Stimulated activated CD8-positive, alpha-beta memory T cell treated with anti-CD3 and anti-CD28 coated beads, Interleukin-4, amount 100 ng/mL, for 48 hours (primary cell): ENCODE data around the gene POLR2F.

Source experiments
- DNase-seq: peaks from one replicate; pipeline ENCODE4 v3.0.0-alpha.2; 2020

The POLR2F gene

DNA sequence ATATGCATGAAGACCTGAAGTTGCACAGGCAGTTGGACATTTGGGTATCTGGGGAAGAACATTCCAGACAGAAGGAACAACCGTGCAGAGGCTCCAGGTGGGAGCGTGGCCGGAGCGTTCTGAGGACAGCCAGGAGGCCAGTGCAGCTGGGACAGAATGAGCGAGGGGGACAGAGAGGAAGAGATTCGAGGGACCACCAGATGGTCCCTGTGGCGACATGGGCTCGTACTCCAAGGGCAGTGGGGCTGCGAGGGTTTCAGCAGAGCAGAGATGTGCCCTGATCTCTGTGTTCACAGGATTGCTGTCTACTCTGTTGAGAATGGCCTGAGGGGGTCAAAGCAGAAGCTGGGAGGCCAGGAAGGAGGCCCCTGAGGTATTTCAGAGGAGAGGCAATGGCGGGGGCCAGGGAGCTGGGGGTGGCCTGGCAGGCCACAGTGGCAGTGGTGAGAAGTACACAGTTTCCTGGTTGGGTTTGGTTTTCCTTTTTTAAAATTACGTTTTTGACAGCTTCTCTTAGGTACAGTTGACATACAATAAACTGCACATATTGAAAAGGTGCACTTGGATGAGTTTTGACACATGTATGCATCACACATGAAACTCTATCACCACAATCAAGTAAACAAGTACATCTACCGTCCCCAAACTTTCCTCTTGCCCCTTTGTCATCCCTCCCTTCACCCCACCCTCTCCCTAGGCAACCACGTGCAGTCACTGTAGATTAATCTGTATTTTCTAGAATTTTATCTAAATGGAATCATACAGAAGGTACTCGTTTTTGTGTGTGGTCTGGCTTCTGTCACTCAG, 55.7 kb downstream of the POLR2F start:
- no peak for DNase-seq

DNA sequence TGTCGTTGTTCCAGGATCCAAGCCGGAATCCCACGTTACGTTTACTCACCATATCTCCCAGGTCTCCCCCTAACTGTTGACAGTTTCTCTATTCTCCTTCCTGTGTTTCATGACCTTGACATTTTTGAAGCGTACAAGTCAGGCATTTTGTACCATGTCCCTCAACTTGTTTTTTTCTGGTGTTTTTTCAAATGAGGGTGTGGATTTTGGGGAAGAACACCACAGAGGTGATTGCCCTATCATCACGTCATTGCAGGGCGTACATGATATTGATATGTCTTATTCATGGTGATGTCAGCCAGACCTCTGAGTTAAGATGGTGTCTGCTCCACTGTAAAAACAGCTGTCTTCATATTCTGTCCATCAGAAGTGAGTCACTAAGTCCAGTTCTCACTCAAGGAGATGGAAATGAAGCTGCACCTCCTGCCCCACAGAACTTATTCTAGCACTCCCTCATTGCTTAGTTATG, 59.1 kb downstream of the POLR2F start:
- no peak for DNase-seq

DNA sequence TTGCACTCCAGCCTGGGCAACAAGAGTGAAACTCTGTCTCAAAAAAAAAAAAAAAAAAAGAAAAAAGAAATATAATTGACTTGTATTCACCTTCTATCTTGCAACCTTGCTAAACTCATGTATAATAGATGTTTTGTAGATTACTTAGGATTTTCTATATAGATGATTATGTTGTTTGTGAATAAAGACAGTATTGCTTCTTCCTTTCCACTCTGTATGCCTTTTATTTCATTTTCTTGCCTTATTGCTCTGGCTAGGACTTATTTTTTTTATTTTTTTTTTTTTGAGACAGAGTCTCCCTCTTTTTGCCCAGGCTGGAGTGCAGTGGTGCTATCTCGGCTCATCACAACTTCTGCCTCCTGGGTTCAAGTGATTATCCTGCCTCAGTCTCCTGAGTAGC, 60.6 kb downstream of the POLR2F start:
- no peak for DNase-seq

DNA sequence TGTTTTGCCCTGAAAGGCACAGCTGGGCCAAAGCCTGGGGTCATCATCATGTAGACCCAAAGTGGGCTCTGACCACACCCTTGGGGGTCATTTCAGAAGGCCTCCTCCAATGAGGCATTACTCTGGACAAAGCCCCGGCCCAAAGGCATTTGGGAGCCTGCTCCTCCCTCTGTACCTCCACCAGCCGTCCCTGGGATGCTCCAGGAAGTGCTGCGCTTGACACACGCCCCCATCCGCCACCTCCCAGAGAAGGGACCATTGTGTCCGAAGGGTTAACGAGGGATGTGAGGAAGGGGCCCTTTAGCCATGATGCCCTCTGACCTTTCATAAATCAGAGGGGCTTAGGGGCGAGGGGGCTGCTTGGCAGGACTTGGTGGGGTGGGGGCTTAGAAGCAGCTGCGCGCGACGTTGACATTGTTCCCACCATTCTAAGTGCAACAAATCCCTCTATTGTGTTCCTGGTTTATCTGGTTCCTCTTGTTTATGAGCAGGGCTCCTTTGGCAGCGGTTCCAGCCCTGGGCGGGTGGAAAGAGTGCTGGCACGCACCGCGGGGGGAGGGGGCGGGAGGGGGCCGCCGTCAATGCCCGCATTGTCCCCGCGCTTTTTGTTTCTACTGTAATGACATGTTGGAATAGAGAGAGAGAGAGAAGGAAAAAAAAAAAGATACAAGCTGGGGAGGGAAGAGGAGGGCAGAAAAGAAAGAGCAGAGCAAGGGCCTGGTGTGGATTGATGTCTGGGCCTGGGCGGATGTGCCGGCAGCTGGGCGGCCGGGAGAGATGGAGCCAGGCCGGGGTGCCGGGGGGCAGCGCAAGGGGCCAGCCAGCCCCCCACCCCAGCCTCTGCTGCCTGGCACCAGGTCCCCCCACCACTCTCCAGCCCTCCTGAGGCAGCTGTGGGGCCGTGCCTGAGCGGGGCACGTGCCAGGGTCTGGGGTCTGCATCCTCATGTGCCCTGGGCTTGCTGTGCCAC, 63.0 kb downstream of the POLR2F start:
- DNase-seq = no peak

DNA sequence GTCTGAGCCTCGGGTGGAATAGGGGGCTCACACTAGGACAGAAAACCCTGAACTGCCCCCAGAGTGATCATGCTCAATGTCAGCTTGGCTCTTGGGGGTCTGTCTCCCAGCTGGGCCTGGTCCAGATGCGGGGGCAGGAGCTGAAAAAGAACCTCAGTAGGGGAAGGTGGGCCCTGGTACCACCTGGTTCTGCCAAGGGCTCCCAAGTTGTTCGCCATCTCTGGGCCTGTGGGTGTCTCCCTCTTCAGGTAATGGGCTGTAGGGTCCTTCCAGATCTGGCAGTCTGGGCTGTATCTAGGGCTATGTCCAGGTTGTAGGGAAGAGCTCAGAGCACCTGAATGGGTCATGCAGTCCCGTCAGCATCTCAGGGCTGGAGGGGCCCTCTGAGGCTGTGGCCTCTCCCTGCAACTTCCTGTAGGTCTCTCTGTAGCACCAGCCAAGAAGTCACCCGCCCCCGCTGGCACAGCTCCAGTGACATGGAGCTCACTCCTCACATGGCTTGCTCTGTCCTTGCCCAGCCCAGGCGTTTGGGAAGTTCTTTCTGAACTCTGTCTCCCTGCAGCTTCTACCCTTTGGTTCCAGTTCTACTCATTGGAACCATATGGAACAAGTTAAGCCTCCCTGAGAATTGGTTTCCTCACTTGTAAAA, 63.9 kb downstream of the POLR2F start:
- DNase-seq = no peak

DNA sequence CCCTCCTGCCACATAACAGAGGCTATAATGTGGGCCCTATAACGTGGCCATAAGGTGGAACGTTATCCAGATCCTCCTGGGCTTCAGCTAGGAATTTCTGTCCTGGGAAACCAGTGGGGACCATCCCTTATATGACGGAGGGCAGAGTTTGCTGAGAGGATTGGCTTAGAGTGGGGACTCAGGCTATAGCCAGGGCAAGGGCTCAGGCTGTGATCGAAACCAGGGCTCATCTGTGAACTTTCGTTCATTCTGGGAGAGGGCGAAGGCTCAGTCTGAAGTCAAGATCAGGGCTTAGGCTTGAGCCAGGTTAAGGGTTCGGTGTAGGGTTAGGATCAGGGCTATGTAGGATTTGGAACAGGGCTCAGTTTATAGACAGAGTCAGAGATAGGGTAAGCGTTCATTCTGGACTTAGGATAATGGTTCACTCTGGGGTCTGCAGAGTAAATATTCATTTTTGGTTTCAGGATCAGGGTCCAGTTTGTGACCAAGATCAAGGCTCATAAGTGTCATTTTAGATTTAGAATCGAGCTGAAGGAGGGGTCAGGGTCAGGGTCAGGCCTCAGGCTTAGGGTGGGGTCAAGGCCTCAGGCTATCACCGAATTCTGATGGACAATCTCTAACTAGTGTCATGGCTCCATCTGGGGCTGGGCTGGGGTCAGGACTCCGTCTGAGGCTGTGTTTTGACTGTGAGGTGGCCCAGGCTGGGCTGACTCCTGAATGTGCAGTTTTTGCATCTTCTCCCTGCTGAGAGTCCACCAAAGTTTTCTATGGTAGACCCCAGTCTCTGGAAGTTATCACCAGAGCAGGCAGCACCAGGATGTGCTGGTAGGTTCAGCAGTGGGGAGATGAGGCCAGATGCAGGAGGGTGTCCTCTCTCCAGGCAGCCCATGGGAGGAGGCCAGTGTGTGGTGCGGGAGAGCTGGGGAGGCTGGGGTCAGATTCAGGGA, 64.7 kb downstream of the POLR2F start:
- no peak for DNase-seq
